Measurements from ENCODE around the gene TRAPPC6A. TPM values are rescaled to one million over a fixed set of nuclear protein-coding genes. Genes with fewer than 3 reads are reported as not detected.

TRAPPC6A gene
- total and polyA plus RNA-seq, 2 of the 4 experiments (the other 2 are of a cell fraction), result 4.1 to 13.4 TPM

DNA sequence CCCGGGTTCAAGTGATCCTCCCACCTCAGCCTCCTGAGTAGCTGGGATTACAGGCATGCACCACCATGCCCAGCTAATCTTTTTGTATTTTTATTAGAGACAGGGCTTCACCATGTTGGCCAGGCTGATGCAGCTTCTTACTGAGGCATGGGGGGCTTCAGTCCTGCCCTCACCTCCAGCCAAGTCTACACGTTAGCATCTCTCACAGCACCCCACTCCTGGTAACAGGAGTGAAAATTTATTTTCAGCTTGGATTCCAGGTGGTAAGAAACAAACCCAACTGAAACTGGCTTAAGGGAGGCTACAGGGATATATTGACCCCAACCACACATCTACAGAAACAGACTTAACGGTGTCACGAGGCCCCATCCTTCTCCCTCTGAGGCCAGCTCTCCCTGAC, 27.9 kb downstream of the TRAPPC6A start:
- in situ Hi-C loops (cut with MboI; ENCODE audit: low sequenced_read_pairs) (no loop called here), intact Hi-C loops (cut with micrococcal nuclease) (no loop called here), dilution Hi-C loops (cut with HindIII; ENCODE audit: low sequenced_read_pairs, unreplicated experiment) (no loop called here)
- no peak overlapping the region for H2BK15ac ChIP-seq (ENCODE audit: low read depth, low read length)
- no peak overlapping the region for H3K18ac ChIP-seq (ENCODE audit: low read depth, low read length)
- no peak overlapping the region for H3K27ac ChIP-seq (ENCODE audit: insufficient read depth, low read length)
- TF ChIP-seq, protein P1, sequence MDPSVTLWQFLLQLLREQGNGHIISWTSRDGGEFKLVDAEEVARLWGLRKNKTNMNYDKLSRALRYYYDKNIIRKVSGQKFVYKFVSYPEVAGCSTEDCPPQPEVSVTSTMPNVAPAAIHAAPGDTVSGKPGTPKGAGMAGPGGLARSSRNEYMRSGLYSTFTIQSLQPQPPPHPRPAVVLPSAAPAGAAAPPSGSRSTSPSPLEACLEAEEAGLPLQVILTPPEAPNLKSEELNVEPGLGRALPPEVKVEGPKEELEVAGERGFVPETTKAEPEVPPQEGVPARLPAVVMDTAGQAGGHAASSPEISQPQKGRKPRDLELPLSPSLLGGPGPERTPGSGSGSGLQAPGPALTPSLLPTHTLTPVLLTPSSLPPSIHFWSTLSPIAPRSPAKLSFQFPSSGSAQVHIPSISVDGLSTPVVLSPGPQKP (IDR thresholded peaks at IDR 0.05; ENCODE audit: borderline replicate concordance, low read depth, low read length), result no peak
- H3K56ac ChIP-seq (ENCODE audit: extremely low read depth, insufficient read depth, low read length), result no peak overlapping the region
- 100% methylated on average over 2 of the region's 4 CpGs; no CpG with 5 or more reads in 1 of the 2 experiments for WGBS, 2 experiments (ENCODE audit: extremely low coverage in 2 of 2, insufficient read length in 1 of 2)
- peaks cover 8% of the 10 kb centered on the region for H4K20me1 ChIP-seq (ENCODE audit: insufficient read depth, low read length)
- no peak overlapping the region for H3K4me3 ChIP-seq (ENCODE audit: insufficient read depth, low read depth, low read length)
- H3K4me1 ChIP-seq (ENCODE audit: control insufficient read depth, insufficient read depth, low read length), result peaks cover 18% of the 10 kb centered on the region
- H3K79me1 ChIP-seq (ENCODE audit: low read depth in 1 of 2, low read length in 2 of 2), result no peaks in the 10 kb centered on the region
- H3K9me3 ChIP-seq (ENCODE audit: control insufficient read depth, insufficient read depth, low read length), result no peaks in the 10 kb centered on the region
- no peak overlapping the region for H2BK5ac ChIP-seq (ENCODE audit: low read depth, low read length, poor library complexity, severe bottlenecking)
- peaks cover 14% of the 10 kb centered on the region; the same call in 1 of the 2 replicates for H3K36me3 ChIP-seq (ENCODE audit: control insufficient read depth, insufficient read depth, low read length)
- DNase-seq, result no peak
- H4K5ac ChIP-seq (ENCODE audit: low read depth, low read length), result no peak overlapping the region
- CTCF ChIA-PET, result interaction anchor here (1.0 kb wide), 1 partner anchor 10 kb away, joined by 6 read pairs; no protein-coding TSS in a partner anchor
- no peak for ATAC-seq (ENCODE audit: low read depth)
- H4K91ac ChIP-seq (ENCODE audit: insufficient read depth, low read depth, low read length), result no peak overlapping the region
- H3K9me1 ChIP-seq (ENCODE audit: insufficient read depth, low read length), result peaks cover 7% of the 10 kb centered on the region; the same call in 1 of the 2 replicates
- POLR2A ChIA-PET (ENCODE audit: unreplicated experiment), result interaction anchor here (0.6 kb wide), 1 partner anchor 39 kb away, joined by 9 read pairs; no protein-coding TSS in a partner anchor
- H2AFZ ChIP-seq (replicated peaks; ENCODE audit: low read length, poor library complexity), result no peak overlapping the region
- no peak overlapping the region for H3K23ac ChIP-seq (ENCODE audit: low read depth, low read length)
- H3K14ac ChIP-seq (replicated peaks; ENCODE audit: low read depth, low read length), result no peak overlapping the region
- H2AK5ac ChIP-seq (ENCODE audit: low read depth, low read length), result no peak overlapping the region
- no peak overlapping the region for H2AK9ac ChIP-seq (replicated peaks; ENCODE audit: low read depth, low read length, poor library complexity)
- no peak overlapping the region for H3K4me2 ChIP-seq (ENCODE audit: low read depth, low read length)
- H3K9ac ChIP-seq (ENCODE audit: low read depth, low read length), result no peak overlapping the region
- H2BK120ac ChIP-seq (ENCODE audit: low read depth, low read length), result no peak overlapping the region
- H4K8ac ChIP-seq (ENCODE audit: low read depth in 2 of 2, low read length in 2 of 2), result no peak overlapping the region
- no peak overlapping the region for H3K4ac ChIP-seq (ENCODE audit: low read depth, low read length)
- no peak overlapping the region for H2BK20ac ChIP-seq (ENCODE audit: low read depth, low read length)
- no TSS peak for BruUV-seq (replicated peaks)
- peaks cover 20% of the 10 kb centered on the region for H3K27me3 ChIP-seq (ENCODE audit: control insufficient read depth, insufficient read depth, low read length)

Data from IMR-90 (cell line).